K562 (cell line): ENCODE results near the gene C5orf24. TPM values are rescaled to one million over a fixed set of nuclear protein-coding genes. Genes with fewer than 3 reads are reported as not detected.
"Not testable (repeated sequence)": the region's sequence is repeated elsewhere in the genome, so short reads cannot be mapped to it uniquely, and the experiment has no call there.

ENCODE experiments used
- ATAC-seq: fragments of 200-7000 bp; cut with Tn5 transposase; 3 replicates; pipeline ENCODE4 v1.9.1; 2020; ENCODE audit warnings: moderate library complexity
- BruUV-seq: library from RNA; stranded (reverse); fragments of 400-500 nt; replicated peaks from 2 replicates; lab custom pipeline; 2021; lab: Mats Ljungman, UMichigan
- CTCF ChIA-PET: fragments of 300-600 bp; formaldehyde crosslinking; extraction: SDS; loops from one replicate; lab custom pipeline; 2021; ENCODE audit warnings: low intra/inter-chr PET ratio; lab: Yijun Ruan, JAX
- POLR2A ChIA-PET: fragments of 300-600, 350-650 bp; sonication (Branson Sonifier 250); formaldehyde crosslinking; extraction: SDS; loops from one replicate; lab custom pipeline; 2021; ENCODE audit warnings: antibody characterized with exemption, inconsistent platforms; lab: Yijun Ruan, JAX
- DNase-seq, 4 experiments: peaks; one replicate each; pipeline versions ENCODE4 v3.0.0 to v3.0.0-alpha.2; 2011 to 2018; ENCODE audit warnings: low spot score in 3 of 4, mixed read lengths in 3 of 4; ENCODE audit errors: extremely low read depth in 1 of 4
- FAIRE-seq: peaks from 2 replicates; lab custom pipeline; 2011; peaks lifted over from hg19 to GRCh38; lab: Jason Lieb, UNC
- H2AFZ ChIP-seq: 2 replicates; pipeline ENCODE4 v1.6.0; 2011; ENCODE audit warnings: low read depth, low read length, control low read depth, inconsistent platforms
- H3K27ac ChIP-seq: fragments of 200-600 bp; 3 replicates; pipeline ENCODE4 v1.8.0; 2011; ENCODE audit warnings: low read depth, mild to moderate bottlenecking, control low read depth, inconsistent platforms, low read length, moderate library complexity, mixed read lengths; ENCODE audit errors: extremely low read depth
- H3K27me3 ChIP-seq, 2 experiments: fragments of 300-600 bp in 1 of 2; 2 replicates in 1 of 2; 3 replicates in 1 of 2; pipeline versions ENCODE4 v1.6.0 to v1.8.0; 2011; ENCODE audit warnings: inconsistent platforms in 2 of 2, low read length in 2 of 2, mild to moderate bottlenecking in 1 of 2, mixed read lengths in 1 of 2, moderate library complexity in 1 of 2; ENCODE audit not compliant: control insufficient read depth in 2 of 2, insufficient read depth in 2 of 2
- H3K36me3 ChIP-seq: fragments of 300-600 bp; 3 replicates; pipeline ENCODE4 v1.8.0; 2011; ENCODE audit warnings: mild to moderate bottlenecking, low read length, inconsistent platforms; ENCODE audit not compliant: control insufficient read depth, insufficient read depth
- H3K4me1 ChIP-seq, 2 experiments: fragments of 200-600 bp in 1 of 2; replicated peaks in 1 of 2; 2 replicates in 1 of 2; 3 replicates in 1 of 2; pipeline versions ENCODE4 v1.5.1 to v1.8.0; 2011; ENCODE audit warnings: inconsistent platforms in 2 of 2, low read length in 2 of 2, mild to moderate bottlenecking in 1 of 2, mixed read lengths in 1 of 2, moderate library complexity in 1 of 2; ENCODE audit not compliant: control insufficient read depth in 2 of 2, insufficient read depth in 2 of 2
- H3K4me2 ChIP-seq: 2 replicates; pipeline ENCODE4 v1.6.1; 2011; ENCODE audit warnings: low read length, control low read depth, inconsistent platforms, mixed read lengths; ENCODE audit not compliant: insufficient read depth
- H3K4me3 ChIP-seq: fragments of 200-600 bp; sonication (generic), shearing (Covaris generic); 2 replicates; pipeline ENCODE4 v1.5.1; 2016; ENCODE audit warnings: control low read depth, inconsistent platforms
- H3K79me2 ChIP-seq: fragments of 200-600 bp; 3 replicates; pipeline ENCODE4 v1.8.0; 2011; ENCODE audit warnings: low read length, inconsistent platforms; ENCODE audit not compliant: control insufficient read depth, insufficient read depth
- H3K9ac ChIP-seq, 2 experiments: 2 replicates each; pipeline versions ENCODE4 v1.6.0 to v1.6.1; 2011; ENCODE audit warnings: low read depth in 2 of 2, low read length in 2 of 2, control low read depth in 1 of 2, inconsistent platforms in 1 of 2, mild to moderate bottlenecking in 1 of 2, mixed read lengths in 1 of 2; ENCODE audit not compliant: insufficient read depth in 1 of 2
- H3K9me1 ChIP-seq: one replicate; pipeline ENCODE4 v1.6.0; 2011; ENCODE audit warnings: inconsistent platforms, mild to moderate bottlenecking, low read length, moderate library complexity; ENCODE audit not compliant: control insufficient read depth, insufficient read depth
- H3K9me3 ChIP-seq: replicated peaks from 2 replicates; pipeline ENCODE4 v1.5.1; 2011; ENCODE audit warnings: low read depth, low read length, inconsistent platforms; ENCODE audit not compliant: control insufficient read depth, insufficient read depth
- H4K20me1 ChIP-seq: replicated peaks from 2 replicates; pipeline ENCODE4 v1.6.1; 2011; ENCODE audit warnings: low read length, inconsistent platforms, mixed read lengths; ENCODE audit not compliant: control insufficient read depth, insufficient read depth
- FOXJ2 ChIP-seq: fragments of 200-800 bp; sonication (Bioruptor generic); IDR thresholded peaks from 2 replicates; pipeline ENCODE4 v1.6.1; 2016; ENCODE audit warnings: missing genetic modification characterization, missing compliant biosample characterization
- YY1 ChIP-seq, 3 experiments: IDR thresholded peaks; 2 replicates each; pipeline ENCODE4 v1.6.1; 2011; ENCODE audit warnings: low read length in 2 of 3, mild to moderate bottlenecking in 2 of 3, moderate library complexity in 2 of 3, borderline replicate concordance in 1 of 3, control low read depth in 1 of 3, low read depth in 1 of 3; ENCODE audit not compliant: insufficient read depth in 3 of 3, insufficient replicate concordance in 2 of 3, control insufficient read depth in 1 of 3, insufficient read length in 1 of 3; ENCODE audit errors: extremely low read depth in 1 of 3
- ZNF324 ChIP-seq: fragments of 250-450 bp; sonication (Bioruptor Pico); IDR thresholded peaks from 2 replicates; pipeline ENCODE4 v1.4.0; 2020; ENCODE audit warnings: mild to moderate bottlenecking
- WGBS: fragments of 100-300 bp; shearing (Covaris generic); methylation state at CpG from one replicate; pipeline ENCODE4 v1.1.6; 2016; ENCODE audit warnings: low coverage, mixed read lengths; ENCODE audit not compliant: insufficient coverage; ENCODE audit errors: missing lambda C conversion rate; 5-methylcytosine and 5-hydroxymethylcytosine counted together
- in situ Hi-C: fragments of 300-500 bp; cut with MboI; formaldehyde crosslinking; loops from 4 replicates; pipeline ENCODE4 v1.15.0; 2018; ENCODE audit warnings: inconsistent platforms, mixed read lengths
- intact Hi-C: fragments of 100-400 bp; cut with micrococcal nuclease; formaldehyde crosslinking; loops from 2 replicates; pipeline ENCODE4 v1.14.2; 2022
- polyA plus RNA-seq, 8 experiments: library from polyadenylated mRNA; depleted of rRNA in 4 of 8; stranded (reverse) in 5 of 8; unstranded in 3 of 8; fragments of >200 nt; fragmentation: Nextera tagmentation in 2 of 8; fragmentation: Illumina TruSeq in 1 of 8; extraction: Ambion mirVana in 2 of 8; extraction: Trizol in 1 of 8; gene quantifications; 2 replicates each; pipeline versions ENCODE4 v1.2.1 to v1.2.3, GENCODE V29; 2011 to 2014; ENCODE audit warnings: inconsistent platforms in 1 of 8, missing spikeins in 1 of 8
- total RNA-seq, 7 experiments: library from RNA; depleted of rRNA in 6 of 7; stranded (reverse); fragments of >200 nt in 6 of 7; fragmentation: Illumina TruSeq in 2 of 7; extraction: Trizol in 2 of 7; gene quantifications; 2 replicates each; pipeline versions ENCODE4 v1.2.1 to v1.2.3, GENCODE V29; 2011 to 2021; ENCODE audit warnings: low replicate concordance in 1 of 7
- TF ChIP-seq, protein P1 (sequence below): fragments of 450-650 bp; formaldehyde crosslinking; IDR thresholded peaks from 2 replicates; pipeline ENCODE4 v1.4.0; 2020; ENCODE audit warnings: mild to moderate bottlenecking, moderate library complexity

The C5orf24 gene
- total and polyA plus RNA-seq, 9 of the 15 experiments (the other 6 are each of a cell fraction or from before 2014, with no cell fraction given), result 8.9 to 38.6 (median 28.4) TPM

DNA sequence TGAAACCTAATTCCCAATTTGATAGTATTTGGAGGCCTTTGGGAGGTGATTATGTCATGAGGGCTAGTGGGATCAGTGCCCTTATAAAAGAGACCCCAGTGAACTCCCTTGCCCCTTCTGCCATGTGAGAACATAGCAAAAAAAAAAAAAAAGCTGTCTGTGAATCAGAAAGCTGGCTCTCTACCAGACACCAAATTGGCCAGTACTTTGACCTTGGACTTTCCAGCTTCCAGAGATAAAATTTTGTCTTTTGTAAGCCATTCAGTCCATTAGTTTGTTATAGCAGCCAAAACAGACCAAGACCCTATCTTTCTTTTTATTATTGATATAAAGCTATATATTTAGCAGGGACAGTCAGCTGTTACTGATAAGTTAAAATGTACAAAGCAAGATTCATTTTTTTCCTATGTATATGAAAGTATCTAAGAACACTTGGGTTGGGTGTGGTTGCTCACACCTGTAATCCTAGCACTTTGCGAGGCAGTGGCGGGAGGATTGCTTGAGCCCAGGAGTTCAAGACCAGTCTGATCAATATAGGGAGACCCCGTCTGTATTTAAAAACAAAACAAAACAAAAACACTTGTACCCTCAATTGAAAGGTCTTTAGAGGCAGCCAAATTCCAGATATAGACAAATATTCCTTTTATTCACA is 8.1 kb upstream of the C5orf24 start (continued):
- no peak for TF ChIP-seq YY1 (IDR thresholded peaks at IDR 0.05; ENCODE audit: borderline replicate concordance in 1 of 3, control insufficient read depth in 1 of 3, extremely low read depth in 1 of 3, insufficient read depth in 3 of 3, insufficient read length in 1 of 3, insufficient replicate concordance in 2 of 3, low read depth in 1 of 3, low read length in 2 of 3)

GRCh38 chr5:134838361-134838760 is 7.4 kb upstream of the C5orf24 start:
- H4K20me1 ChIP-seq, H3K27ac ChIP-seq, in situ Hi-C loops, CTCF ChIA-PET, ATAC-seq, H3K4me1 ChIP-seq, intact Hi-C loops, BruUV-seq, H3K9me3 ChIP-seq, H3K4me3 ChIP-seq, H3K4me2 ChIP-seq, H3K9ac ChIP-seq, H2AFZ ChIP-seq, H3K27me3 ChIP-seq, DNase-seq, FAIRE-seq, H3K79me2 ChIP-seq, H3K9me1 ChIP-seq: not testable (repeated sequence)
- H3K36me3 ChIP-seq, result peaks cover 57% of the 10 kb centered on the region
- WGBS, result 94% methylated on average over 9 of the region's 9 CpGs
- POLR2A ChIA-PET, result interaction anchor here (1.1 to 1.9 kb wide), 2 partner anchors 9 to 11 kb away, joined by 3 to 4 read pairs; no protein-coding TSS in a partner anchor

DNA sequence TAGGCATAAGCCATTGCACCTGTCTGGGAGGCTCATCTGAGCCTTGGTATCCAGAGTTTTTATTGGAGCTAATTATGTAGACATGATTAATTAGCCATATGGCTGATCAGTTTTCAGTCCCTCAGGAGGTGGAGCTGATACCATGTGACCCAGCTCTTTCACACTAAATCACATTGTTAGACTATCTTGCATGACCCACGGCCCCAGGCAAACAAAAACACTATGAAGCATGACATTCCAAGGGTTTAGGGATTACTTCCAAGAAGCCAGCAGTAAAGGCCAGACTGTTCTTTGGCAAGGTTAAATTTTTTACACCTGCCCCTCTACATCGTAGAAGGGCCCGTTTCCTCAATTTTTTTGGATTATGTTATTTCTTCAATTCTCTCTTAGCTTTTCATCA is 5.0 kb upstream of the C5orf24 start:
- TF ChIP-seq FOXJ2, result no peak
- TF ChIP-seq, protein P1, sequence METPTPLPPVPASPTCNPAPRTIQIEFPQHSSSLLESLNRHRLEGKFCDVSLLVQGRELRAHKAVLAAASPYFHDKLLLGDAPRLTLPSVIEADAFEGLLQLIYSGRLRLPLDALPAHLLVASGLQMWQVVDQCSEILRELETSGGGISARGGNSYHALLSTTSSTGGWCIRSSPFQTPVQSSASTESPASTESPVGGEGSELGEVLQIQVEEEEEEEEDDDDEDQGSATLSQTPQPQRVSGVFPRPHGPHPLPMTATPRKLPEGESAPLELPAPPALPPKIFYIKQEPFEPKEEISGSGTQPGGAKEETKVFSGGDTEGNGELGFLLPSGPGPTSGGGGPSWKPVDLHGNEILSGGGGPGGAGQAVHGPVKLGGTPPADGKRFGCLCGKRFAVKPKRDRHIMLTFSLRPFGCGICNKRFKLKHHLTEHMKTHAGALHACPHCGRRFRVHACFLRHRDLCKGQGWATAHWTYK (CRISPR knock-in tag), result no peak
- TF ChIP-seq ZNF324, result no peak
- CTCF ChIA-PET, result no interaction called here
- intact Hi-C loops, result no loop called here

More for the DNA sequence above, 5.0 kb upstream of the C5orf24 start:
- Histone ChIP-seq H3K79me2 (no peaks in the 10 kb centered on the region), H3K4me3 (no peak overlapping the region), H3K4me1 (peaks cover 3 to 7% of the 10 kb centered on the region in 2 experiments; a peak in 3 of 5 replicates), H3K9me1 (no peaks in the 10 kb centered on the region), H3K36me3 (peaks cover 51% of the 10 kb centered on the region), H2AFZ (no peak overlapping the region), H3K27ac (no peak overlapping the region), H3K4me2 (no peak overlapping the region), H3K27me3 (no peaks in the 10 kb centered on the region), H3K9me3 (no peaks in the 10 kb centered on the region), H3K9ac (no peak overlapping the region), H4K20me1 (no peaks in the 10 kb centered on the region)
- BruUV-seq, result no TSS peak
- ATAC-seq (no peak), FAIRE-seq (no peak), DNase-seq (no peak)
- POLR2A ChIA-PET, result interaction anchor here (0.6 to 1.4 kb wide), 3 partner anchors 16 to 90 kb away, joined by 3 to 8 read pairs (median 4); no protein-coding TSS in a partner anchor
- in situ Hi-C loops, result no loop called here
- WGBS, result 88% methylated on average over 3 of the region's 3 CpGs
